GM12878 (cell line): Measurements from ENCODE around the gene PDE6D.

ENCODE experiments used
- EZH2 ChIP-seq: IDR thresholded peaks from 2 replicates; pipeline ENCODE4 v1.6.1; 2012; ENCODE audit warnings: low read depth, mild to moderate bottlenecking, control low read depth, inconsistent platforms, low read length, borderline replicate concordance; ENCODE audit not compliant: control insufficient read depth
- POLR2A ChIP-seq: IDR thresholded peaks from 2 replicates; pipeline ENCODE4 v1.6.1; 2011; ENCODE audit warnings: low read depth, mild to moderate bottlenecking, low read length
- TF ChIP-seq, protein P1 (sequence below), 3 experiments: IDR thresholded peaks in 2 of 3; conservative IDR thresholded peaks in 1 of 3; 2 replicates each; pipeline ENCODE4 v1.5.1; 2011; ENCODE audit warnings: low read depth in 3 of 3, low read length in 3 of 3, mild to moderate bottlenecking in 3 of 3, control low read depth in 2 of 3, moderate library complexity in 2 of 3, inconsistent platforms in 1 of 3, mixed read lengths in 1 of 3; ENCODE audit not compliant: control insufficient read depth in 2 of 3, insufficient read depth in 1 of 3; ENCODE audit errors: extremely low read depth in 1 of 3

DNA sequence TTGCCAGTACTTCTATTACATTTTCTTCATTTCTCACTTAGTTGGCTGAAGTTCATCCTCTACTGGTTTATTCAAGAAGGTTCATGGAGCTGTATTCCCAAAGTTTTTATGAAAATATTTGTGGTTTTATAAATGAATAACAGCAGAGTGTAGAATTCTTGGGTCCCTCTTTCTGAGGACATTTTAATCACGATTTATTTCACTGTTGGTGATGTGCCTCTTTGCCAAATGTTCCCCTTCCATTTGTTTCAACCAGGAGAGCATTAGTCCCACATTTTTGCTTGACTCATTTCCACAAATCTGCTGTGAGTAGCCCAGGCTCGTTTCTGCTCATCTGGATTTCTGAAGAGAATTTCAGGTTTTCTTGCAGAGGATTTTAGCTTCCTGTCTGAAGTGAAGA is 25.9 kb upstream of the PDE6D start:
- TF ChIP-seq, protein P1, sequence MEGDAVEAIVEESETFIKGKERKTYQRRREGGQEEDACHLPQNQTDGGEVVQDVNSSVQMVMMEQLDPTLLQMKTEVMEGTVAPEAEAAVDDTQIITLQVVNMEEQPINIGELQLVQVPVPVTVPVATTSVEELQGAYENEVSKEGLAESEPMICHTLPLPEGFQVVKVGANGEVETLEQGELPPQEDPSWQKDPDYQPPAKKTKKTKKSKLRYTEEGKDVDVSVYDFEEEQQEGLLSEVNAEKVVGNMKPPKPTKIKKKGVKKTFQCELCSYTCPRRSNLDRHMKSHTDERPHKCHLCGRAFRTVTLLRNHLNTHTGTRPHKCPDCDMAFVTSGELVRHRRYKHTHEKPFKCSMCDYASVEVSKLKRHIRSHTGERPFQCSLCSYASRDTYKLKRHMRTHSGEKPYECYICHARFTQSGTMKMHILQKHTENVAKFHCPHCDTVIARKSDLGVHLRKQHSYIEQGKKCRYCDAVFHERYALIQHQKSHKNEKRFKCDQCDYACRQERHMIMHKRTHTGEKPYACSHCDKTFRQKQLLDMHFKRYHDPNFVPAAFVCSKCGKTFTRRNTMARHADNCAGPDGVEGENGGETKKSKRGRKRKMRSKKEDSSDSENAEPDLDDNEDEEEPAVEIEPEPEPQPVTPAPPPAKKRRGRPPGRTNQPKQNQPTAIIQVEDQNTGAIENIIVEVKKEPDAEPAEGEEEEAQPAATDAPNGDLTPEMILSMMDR (IDR thresholded peaks at IDR 0.05 in 2 of 3, conservative IDR thresholded peaks at IDR 0.05 in 1 of 3; ENCODE audit: control insufficient read depth in 2 of 3, extremely low read depth in 1 of 3, insufficient read depth in 1 of 3, low read depth in 3 of 3, low read length in 3 of 3) = no peak
- TF ChIP-seq EZH2 = no peak
- no peak for TF ChIP-seq POLR2A
